ENCODE results near the gene SLC47A1.

- TF ChIP-seq CTCF (IDR thresholded peaks at IDR 0.05; ENCODE audit: low read depth, low read length) (no peak), POLR2A (IDR thresholded peaks at IDR 0.05; ENCODE audit: extremely low read depth, insufficient read length) (no peak)
Measured at GRCh38 chr17:19553036-19553435, 19.4 kb downstream of the SLC47A1 start.

Data from NB4 (cell line).